Measurements from ENCODE around the gene PLA2G4A. TPM values are rescaled to one million over a fixed set of nuclear protein-coding genes. Genes with fewer than 3 reads are reported as not detected.

Gene PLA2G4A
- total RNA-seq, 1 experiment from 2014 or later: not detected

DNA sequence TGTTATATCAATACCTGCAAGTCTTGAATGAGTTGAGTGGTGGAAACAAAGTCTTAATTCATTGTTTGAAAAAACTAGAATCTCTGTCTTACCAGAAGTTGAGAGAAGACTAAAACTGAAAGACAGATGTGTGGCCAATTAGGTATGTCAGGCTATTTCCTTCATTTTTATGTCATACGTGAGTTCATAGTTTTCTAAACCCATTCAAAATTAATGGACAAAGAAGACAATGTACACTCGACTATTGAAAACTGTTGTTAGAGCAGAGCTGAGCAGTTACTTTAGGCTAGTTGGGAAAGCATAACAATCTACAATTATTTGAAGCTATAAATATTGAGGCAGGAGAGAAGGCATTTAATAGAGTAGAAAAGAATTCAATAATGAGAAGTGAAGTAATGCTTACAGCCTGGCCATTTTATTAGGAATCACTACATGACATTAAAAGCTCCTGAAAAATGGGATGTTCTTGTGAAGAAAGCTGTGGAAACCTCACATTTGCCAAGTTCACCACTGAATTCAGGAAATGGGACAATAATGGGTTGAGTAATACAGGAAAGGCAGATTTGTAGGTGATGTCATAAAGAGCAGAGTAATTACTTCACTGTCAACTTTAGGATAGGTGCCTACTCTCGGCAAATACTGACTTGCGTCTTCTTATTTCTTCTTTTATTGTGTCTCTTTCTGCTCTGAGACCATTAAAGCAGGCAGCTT lies 204.4 kb downstream of the PLA2G4A start:
- H3K4me1 ChIP-seq (ENCODE audit: control insufficient read depth, insufficient read depth, low read length): no peaks in the 10 kb centered on the region
- intact Hi-C loops (cut with micrococcal nuclease; ENCODE audit: unreplicated experiment) (no loop called here), in situ Hi-C loops (cut with HindIII; ENCODE audit: low pct_unique_long_range_greater_than_20kb, low sequenced_read_pairs) (no loop called here)
- H3K27me3 ChIP-seq (ENCODE audit: control insufficient read depth, insufficient read depth, low read length): no peaks in the 10 kb centered on the region
- TF ChIP-seq TCF7L2 (IDR thresholded peaks at IDR 0.05; ENCODE audit: low read depth, low read length) (no peak), SIN3A (IDR thresholded peaks at IDR 0.05; ENCODE audit: borderline replicate concordance, insufficient read depth, low read depth, low read length) (no peak), POLR2AphosphoS5 (IDR thresholded peaks at IDR 0.05; ENCODE audit: low read depth, low read length) (no peak)
- TF ChIP-seq, protein P1, sequence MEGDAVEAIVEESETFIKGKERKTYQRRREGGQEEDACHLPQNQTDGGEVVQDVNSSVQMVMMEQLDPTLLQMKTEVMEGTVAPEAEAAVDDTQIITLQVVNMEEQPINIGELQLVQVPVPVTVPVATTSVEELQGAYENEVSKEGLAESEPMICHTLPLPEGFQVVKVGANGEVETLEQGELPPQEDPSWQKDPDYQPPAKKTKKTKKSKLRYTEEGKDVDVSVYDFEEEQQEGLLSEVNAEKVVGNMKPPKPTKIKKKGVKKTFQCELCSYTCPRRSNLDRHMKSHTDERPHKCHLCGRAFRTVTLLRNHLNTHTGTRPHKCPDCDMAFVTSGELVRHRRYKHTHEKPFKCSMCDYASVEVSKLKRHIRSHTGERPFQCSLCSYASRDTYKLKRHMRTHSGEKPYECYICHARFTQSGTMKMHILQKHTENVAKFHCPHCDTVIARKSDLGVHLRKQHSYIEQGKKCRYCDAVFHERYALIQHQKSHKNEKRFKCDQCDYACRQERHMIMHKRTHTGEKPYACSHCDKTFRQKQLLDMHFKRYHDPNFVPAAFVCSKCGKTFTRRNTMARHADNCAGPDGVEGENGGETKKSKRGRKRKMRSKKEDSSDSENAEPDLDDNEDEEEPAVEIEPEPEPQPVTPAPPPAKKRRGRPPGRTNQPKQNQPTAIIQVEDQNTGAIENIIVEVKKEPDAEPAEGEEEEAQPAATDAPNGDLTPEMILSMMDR (IDR thresholded peaks at IDR 0.05): no peak
- TF ChIP-seq, protein P2, sequence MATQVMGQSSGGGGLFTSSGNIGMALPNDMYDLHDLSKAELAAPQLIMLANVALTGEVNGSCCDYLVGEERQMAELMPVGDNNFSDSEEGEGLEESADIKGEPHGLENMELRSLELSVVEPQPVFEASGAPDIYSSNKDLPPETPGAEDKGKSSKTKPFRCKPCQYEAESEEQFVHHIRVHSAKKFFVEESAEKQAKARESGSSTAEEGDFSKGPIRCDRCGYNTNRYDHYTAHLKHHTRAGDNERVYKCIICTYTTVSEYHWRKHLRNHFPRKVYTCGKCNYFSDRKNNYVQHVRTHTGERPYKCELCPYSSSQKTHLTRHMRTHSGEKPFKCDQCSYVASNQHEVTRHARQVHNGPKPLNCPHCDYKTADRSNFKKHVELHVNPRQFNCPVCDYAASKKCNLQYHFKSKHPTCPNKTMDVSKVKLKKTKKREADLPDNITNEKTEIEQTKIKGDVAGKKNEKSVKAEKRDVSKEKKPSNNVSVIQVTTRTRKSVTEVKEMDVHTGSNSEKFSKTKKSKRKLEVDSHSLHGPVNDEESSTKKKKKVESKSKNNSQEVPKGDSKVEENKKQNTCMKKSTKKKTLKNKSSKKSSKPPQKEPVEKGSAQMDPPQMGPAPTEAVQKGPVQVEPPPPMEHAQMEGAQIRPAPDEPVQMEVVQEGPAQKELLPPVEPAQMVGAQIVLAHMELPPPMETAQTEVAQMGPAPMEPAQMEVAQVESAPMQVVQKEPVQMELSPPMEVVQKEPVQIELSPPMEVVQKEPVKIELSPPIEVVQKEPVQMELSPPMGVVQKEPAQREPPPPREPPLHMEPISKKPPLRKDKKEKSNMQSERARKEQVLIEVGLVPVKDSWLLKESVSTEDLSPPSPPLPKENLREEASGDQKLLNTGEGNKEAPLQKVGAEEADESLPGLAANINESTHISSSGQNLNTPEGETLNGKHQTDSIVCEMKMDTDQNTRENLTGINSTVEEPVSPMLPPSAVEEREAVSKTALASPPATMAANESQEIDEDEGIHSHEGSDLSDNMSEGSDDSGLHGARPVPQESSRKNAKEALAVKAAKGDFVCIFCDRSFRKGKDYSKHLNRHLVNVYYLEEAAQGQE (IDR thresholded peaks at IDR 0.05; ENCODE audit: insufficient read depth in 1 of 2, low read depth in 2 of 2, low read length in 1 of 2): no peak
- H3K4me3 ChIP-seq (ENCODE audit: low read depth in 2 of 2, low read length in 2 of 2): no peak overlapping the region
- ATAC-seq (no peak), DNase-seq (ENCODE audit: low read depth, low spot score) (no peak)
- no TSS peak for BruUV-seq (replicated peaks)
- ChIA-PET CTCF (no interaction called here), POLR2A (no interaction called here)
- H3K27ac ChIP-seq (ENCODE audit: low read length): no peak overlapping the region
- no peaks in the 10 kb centered on the region for H3K9me3 ChIP-seq (ENCODE audit: control insufficient read depth, insufficient read depth, low read depth, low read length)
- H3K36me3 ChIP-seq (ENCODE audit: control insufficient read depth, insufficient read depth, low read length): no peaks in the 10 kb centered on the region

DNA sequence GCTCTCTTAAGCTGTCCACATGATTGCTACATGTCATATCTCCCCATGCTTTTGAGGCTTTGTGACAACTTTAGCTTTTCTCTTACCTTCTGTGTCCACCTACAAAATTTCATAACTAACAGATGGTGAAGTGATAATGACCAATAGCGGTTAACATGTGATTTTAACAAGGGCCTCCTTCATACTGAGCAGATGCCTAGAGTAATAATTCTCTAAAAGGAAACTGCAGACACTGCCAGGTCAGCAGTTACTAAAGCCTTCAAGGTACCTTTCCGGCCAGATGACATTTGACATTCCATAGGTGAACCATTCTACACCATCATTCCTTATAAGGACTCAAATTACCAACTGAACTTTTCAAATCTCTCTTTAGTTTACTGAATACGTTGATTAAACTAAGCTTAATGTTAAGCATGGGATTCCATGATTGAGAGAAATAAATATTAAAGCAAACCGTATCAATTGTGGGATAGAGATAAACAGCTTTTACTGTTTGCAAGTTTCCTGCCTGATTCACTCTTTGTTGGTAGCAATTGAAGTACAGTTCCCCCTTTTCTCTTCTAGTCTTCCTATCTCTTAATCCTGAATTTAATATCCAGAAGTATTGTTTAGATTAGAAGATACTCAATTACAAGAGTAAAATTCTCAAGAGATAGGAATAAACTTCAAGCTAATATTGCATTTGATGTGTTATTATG lies 205.1 kb downstream of the PLA2G4A start:
- no TSS peak for BruUV-seq (replicated peaks)
- Histone ChIP-seq H3K4me3 (ENCODE audit: low read depth in 2 of 2, low read length in 2 of 2) (no peak overlapping the region), H3K4me1 (ENCODE audit: control insufficient read depth, insufficient read depth, low read length) (no peaks in the 10 kb centered on the region), H3K9me3 (ENCODE audit: control insufficient read depth, insufficient read depth, low read depth, low read length) (no peaks in the 10 kb centered on the region), H3K36me3 (ENCODE audit: control insufficient read depth, insufficient read depth, low read length) (no peaks in the 10 kb centered on the region), H3K27me3 (ENCODE audit: control insufficient read depth, insufficient read depth, low read length) (no peaks in the 10 kb centered on the region), H3K27ac (ENCODE audit: low read length) (no peak overlapping the region)
- POLR2A ChIA-PET: no interaction called here
- ATAC-seq: no peak
- TF ChIP-seq, protein P1 (IDR thresholded peaks at IDR 0.05): no peak
- TF ChIP-seq, protein P2 (IDR thresholded peaks at IDR 0.05; ENCODE audit: insufficient read depth in 1 of 2, low read depth in 2 of 2, low read length in 1 of 2): no peak
- TF ChIP-seq TCF7L2 (IDR thresholded peaks at IDR 0.05; ENCODE audit: low read depth, low read length) (no peak), SIN3A (IDR thresholded peaks at IDR 0.05; ENCODE audit: borderline replicate concordance, insufficient read depth, low read depth, low read length) (no peak), POLR2AphosphoS5 (IDR thresholded peaks at IDR 0.05; ENCODE audit: low read depth, low read length) (no peak)
- in situ Hi-C loops (cut with HindIII; ENCODE audit: low pct_unique_long_range_greater_than_20kb, low sequenced_read_pairs) (no loop called here), intact Hi-C loops (cut with micrococcal nuclease; ENCODE audit: unreplicated experiment) (no loop called here)
- CTCF ChIA-PET: no interaction called here
- DNase-seq (ENCODE audit: low read depth, low spot score): no peak
